NB4 (cell line): Measurements from ENCODE around the gene CALR3.

Experiments
- MYC ChIP-seq: IDR thresholded peaks from 2 replicates; pipeline ENCODE4 v1.6.1; 2011; ENCODE audit warnings: low read depth, low read length
- POLR2A ChIP-seq: IDR thresholded peaks from 2 replicates; pipeline ENCODE4 v1.6.1; 2011; ENCODE audit warnings: mild to moderate bottlenecking; ENCODE audit not compliant: insufficient read length; ENCODE audit errors: extremely low read depth
- TF ChIP-seq, protein P1 (sequence below): IDR thresholded peaks from 2 replicates; pipeline ENCODE4 v1.6.1; 2011; ENCODE audit warnings: low read depth, low read length
- TF ChIP-seq, protein P2 (sequence below): IDR thresholded peaks from one replicate; pipeline ENCODE4 v1.5.1; 2012; ENCODE audit warnings: low read depth, low read length

DNA sequence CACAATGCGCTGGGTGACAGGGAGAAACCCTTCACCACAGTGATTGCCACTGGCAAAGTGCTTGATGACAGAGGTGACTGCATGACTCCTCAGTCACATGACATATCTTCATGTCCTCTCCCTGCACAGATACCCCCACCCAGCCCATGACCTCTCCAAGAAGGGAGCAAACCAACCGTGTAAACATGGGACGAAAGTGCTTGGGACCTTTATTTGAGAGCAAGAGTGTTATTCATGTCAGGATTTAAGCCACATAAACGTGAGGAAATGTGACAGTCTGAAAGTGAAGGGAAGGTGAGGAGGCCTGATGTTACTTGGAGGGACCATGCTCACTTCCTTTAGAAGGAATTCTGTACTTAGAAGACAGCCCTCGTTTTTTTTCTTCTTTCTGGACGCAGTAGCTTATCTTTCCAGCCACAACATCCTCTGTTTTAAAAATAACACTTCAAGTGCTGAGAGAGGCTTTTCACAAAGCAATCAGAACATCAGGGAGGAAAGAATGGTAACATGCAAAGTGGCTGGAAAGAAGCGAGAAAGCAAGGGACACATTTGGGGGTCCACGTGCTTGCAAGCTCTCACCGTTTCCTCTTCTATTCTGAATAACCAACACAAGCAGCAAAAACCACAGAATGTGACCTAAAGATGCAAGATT is 59.8 kb downstream of the CALR3 start:
- TF ChIP-seq, protein P1, sequence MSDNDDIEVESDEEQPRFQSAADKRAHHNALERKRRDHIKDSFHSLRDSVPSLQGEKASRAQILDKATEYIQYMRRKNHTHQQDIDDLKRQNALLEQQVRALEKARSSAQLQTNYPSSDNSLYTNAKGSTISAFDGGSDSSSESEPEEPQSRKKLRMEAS, result no peak
- TF ChIP-seq, protein P2, sequence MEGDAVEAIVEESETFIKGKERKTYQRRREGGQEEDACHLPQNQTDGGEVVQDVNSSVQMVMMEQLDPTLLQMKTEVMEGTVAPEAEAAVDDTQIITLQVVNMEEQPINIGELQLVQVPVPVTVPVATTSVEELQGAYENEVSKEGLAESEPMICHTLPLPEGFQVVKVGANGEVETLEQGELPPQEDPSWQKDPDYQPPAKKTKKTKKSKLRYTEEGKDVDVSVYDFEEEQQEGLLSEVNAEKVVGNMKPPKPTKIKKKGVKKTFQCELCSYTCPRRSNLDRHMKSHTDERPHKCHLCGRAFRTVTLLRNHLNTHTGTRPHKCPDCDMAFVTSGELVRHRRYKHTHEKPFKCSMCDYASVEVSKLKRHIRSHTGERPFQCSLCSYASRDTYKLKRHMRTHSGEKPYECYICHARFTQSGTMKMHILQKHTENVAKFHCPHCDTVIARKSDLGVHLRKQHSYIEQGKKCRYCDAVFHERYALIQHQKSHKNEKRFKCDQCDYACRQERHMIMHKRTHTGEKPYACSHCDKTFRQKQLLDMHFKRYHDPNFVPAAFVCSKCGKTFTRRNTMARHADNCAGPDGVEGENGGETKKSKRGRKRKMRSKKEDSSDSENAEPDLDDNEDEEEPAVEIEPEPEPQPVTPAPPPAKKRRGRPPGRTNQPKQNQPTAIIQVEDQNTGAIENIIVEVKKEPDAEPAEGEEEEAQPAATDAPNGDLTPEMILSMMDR, result no peak
- no peak for TF ChIP-seq POLR2A
- TF ChIP-seq MYC, result no peak
